GM06990 (cell line): ENCODE data around the gene WDFY4.

Source experiments
- DNase-seq: peaks from one replicate; pipeline ENCODE4 v3.0.0-alpha.2; 2011; ENCODE audit not compliant: insufficient read length; ENCODE audit errors: extremely low read depth
- H3K27me3 ChIP-seq: replicated peaks from 2 replicates; pipeline ENCODE4 v1.6.0; 2011; ENCODE audit warnings: low read length; ENCODE audit not compliant: control insufficient read depth, insufficient read depth
- H3K36me3 ChIP-seq: 2 replicates; pipeline ENCODE4 v1.5.1; 2011; ENCODE audit warnings: low read length; ENCODE audit not compliant: control insufficient read depth, insufficient read depth
- H3K4me3 ChIP-seq: replicated peaks from 2 replicates; pipeline ENCODE4 v1.5.1; 2011; ENCODE audit warnings: low read depth, mild to moderate bottlenecking, control low read depth, low read length
- CTCF ChIP-seq: IDR thresholded peaks from 2 replicates; pipeline ENCODE4 v1.5.1; 2011; ENCODE audit warnings: low read length, control low read depth, mild to moderate bottlenecking, inconsistent platforms; ENCODE audit not compliant: insufficient read depth, poor library complexity, severe bottlenecking

WDFY4 gene

GRCh38 chr10:48699011-48699627 lies 14.4 kb downstream of the WDFY4 start:
- Histone ChIP-seq H3K4me3 (no peak overlapping the region), H3K36me3 (peaks cover 19% of the 10 kb centered on the region), H3K27me3 (no peaks in the 10 kb centered on the region)
- TF ChIP-seq CTCF = no peak
- DNase-seq = no peak

GRCh38 chr10:48700071-48700470 lies 15.4 kb downstream of the WDFY4 start:
- no peak for DNase-seq
- Histone ChIP-seq H3K27me3 (no peaks in the 10 kb centered on the region), H3K4me3 (no peak overlapping the region), H3K36me3 (peaks cover 24% of the 10 kb centered on the region)
- TF ChIP-seq CTCF = no peak

GRCh38 chr10:48700493-48700892 lies 15.8 kb downstream of the WDFY4 start:
- Histone ChIP-seq H3K4me3 (no peak overlapping the region), H3K27me3 (no peaks in the 10 kb centered on the region), H3K36me3 (peaks cover 24% of the 10 kb centered on the region)
- TF ChIP-seq CTCF = no peak
- no peak for DNase-seq

- Histone ChIP-seq H3K27me3 (no peaks in the 10 kb centered on the region), H3K36me3 (peaks cover 20% of the 10 kb centered on the region), H3K4me3 (no peak overlapping the region)
- no peak for DNase-seq
- peak; percentile 45 for TF ChIP-seq CTCF
These were observed 16.6 kb downstream of the WDFY4 start for GRCh38 chr10:48701139-48701901.

GRCh38 chr10:48701941-48702340 lies 17.3 kb downstream of the WDFY4 start:
- Histone ChIP-seq H3K36me3 (peaks cover 17% of the 10 kb centered on the region), H3K27me3 (no peaks in the 10 kb centered on the region), H3K4me3 (no peak overlapping the region)
- DNase-seq = no peak
- TF ChIP-seq CTCF = no peak
